ENCODE results near the gene NTRK3.

Gene NTRK3

DNA sequence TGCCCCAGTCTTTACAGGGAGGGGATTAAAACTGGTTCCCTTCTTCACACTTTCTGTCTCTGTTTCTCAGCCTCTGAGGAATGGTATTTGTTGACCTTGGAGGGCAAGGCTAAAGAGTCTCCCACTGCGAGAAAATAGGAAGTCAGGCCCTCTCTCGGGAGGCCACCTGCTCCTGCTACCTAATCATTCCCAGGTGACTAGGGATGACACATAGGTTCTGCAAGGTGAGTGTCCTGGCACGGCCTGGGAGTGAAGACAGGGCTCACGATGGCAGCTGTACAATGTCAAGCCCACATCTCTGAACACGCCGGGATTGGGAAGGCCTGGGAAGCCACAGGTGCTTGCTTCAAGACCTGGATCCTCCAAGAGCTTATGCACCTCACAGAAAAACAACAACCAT is 314.2 kb downstream of the NTRK3 start:
- no peak for DNase-seq (ENCODE audit: low read depth in 2 of 2)

DNA sequence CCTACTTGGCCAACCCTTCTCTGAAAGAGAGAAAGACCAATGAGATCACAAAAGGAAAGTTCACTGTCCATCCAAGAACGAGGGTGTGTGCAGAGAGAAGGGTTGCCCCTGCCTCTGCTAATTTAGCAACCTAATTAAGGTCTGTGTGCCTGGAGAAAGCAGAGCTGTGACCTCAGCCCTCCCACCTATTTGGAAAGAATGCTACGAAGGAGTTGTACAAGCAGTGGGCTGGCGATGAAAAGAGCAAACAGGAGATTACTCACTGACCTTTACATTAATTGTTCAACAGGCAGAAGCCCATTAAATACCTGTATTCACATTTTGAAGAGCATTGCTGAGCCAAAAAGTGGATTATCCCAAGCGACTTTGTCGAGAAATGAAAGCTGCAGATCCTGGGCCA is 314.9 kb downstream of the NTRK3 start:
- no peak for DNase-seq (ENCODE audit: low read depth in 2 of 2)

DNA sequence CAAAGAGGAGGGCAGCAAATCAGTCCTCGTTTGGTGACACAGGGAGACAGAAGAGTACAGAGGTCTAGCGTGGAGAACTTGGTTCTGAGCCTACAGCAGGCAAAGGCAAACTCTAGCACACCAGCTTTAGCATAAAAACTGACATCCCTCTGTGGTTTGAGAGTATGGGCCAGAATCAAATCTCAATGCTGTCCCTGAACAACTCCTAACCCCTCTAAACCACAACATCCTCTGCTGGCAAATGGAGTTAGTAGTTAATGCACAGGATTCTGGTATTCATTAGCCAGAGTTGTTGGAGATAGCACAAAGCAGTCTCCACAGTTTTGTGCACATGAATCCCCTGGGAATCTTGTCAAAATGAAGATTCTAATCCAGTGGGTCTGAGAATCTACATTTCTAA is 315.8 kb downstream of the NTRK3 start:
- no peak for DNase-seq (ENCODE audit: low read depth in 2 of 2)

DNA sequence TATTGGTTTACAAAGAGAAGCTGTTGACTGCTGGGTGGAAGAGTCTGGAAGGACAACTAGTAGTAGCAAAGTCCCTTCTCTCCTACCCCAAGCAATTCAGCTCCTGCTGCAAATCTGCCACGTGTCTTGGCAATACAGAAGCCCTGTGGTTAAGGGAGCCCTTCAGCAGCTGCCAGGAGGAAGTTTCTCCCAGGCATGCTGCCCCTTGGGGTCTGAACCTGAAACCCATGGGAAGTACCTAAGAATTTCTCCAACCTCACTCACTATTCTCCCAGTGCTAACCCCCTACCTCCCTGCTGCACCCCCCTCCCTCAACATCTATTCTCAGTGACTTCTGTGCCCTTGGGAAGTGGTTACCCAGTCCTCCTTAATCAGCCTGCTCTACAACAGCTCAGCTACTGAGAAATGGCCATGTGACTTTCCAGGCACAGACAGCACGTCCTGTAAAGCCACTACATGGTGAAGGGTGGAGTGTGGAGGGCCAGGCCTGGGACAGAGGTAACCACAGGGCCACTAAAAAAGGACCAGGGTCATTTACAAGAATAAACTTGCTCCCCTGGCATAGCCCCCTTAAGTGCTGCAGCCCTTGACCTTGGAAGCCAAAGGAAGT is 316.6 kb downstream of the NTRK3 start:
- DNase-seq (ENCODE audit: low read depth in 2 of 2) = no peak

DNA sequence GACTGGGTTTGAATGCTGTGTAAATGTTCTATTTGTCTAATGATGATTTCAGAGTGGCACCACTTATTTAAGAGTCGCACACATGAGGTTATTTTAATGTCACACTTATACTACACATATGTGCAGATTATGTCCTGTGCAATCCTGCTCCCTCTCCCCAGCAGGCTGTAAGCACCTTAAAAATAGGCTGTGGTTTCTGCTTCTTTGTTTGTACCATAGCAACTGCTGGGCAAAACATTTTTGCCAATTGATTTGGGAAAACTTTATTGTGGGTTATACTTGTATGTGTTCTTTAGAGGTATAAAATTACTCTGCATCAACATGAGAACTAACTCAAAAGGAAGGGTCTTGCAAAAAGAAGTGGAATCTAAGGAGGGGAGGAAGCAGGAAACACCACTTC is 318.5 kb downstream of the NTRK3 start:
- DNase-seq (ENCODE audit: low read depth in 2 of 2) = no peak

DNA sequence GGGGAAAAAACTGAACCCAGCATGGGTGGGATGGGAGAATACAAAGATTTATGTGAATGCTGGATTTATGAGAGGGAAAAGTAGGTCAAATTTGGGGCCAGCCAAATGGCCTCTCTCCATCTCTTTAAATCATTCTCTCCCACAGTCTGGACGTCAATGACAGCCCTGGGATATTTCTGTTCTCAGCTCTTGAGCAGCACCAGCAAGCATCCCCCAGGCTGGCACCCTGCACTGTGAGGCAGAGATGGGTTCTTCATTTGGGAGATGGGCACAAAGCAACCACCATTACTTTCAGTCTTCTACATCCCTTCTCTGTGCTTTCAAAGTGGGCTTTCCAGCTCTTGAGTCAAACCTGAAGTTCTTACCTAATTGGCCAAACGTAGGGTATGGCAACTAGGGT is 321.0 kb downstream of the NTRK3 start:
- no peak for DNase-seq (ENCODE audit: low read depth in 2 of 2)

DNA sequence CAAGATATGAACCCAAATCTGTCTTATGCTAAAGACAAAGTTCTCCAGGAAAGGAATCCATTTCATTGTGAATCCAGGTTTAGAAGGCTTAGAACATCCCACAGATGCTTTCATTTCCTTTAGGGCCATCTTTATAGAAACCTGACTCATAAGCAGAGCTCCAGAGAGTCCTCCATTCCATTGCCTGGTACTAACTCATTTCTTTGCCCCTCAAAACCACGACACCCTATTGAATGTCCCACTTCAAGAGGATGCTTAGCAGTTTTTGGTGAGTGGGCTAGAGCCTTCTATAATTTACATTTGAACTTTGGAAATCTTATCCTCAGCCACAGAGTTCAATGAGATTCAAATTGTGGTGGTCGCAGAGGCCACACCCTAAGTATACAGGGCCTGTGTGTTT is 325.0 kb downstream of the NTRK3 start:
- no peak for DNase-seq (ENCODE audit: low read depth in 2 of 2)

DNA sequence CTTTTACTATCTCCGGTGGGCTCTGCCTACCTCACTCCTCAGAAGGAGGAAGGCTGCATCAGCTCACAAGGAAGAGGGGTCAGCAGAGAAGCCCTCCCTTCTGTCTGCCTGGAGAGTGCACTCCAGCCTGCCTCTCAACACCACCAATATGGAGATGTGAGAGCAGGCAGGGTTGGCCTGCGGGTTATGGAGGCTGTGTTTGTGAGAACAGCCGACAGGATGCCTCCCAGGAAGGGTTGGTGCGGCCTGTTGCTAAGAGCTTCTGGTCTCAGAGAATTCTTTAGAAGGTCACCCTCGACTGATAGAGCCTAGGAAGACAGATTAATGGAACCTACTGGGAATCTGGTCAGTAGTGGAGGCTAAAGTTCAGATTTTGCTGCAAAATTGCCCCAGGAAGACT is 326.1 kb downstream of the NTRK3 start:
- no peak for DNase-seq (ENCODE audit: low read depth in 2 of 2)

DNA sequence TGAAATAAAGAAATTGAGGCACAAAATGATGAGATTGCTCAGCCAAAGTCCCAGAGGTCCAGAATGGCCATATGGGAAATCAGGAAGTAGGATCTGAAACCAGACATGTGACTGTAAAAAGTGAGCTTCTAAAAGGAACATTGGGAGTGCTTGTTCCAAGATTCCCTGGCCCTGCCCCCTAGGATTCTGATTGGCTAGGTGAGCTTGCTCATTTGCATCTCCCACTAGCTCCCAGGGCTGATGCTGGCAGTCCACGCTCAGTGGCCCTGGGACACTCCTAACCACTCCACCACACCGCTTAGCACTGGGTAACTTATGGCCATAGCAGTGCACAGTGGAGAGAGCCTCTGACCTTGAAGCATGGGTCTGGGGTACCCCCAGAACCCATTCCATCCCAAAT is 326.7 kb downstream of the NTRK3 start:
- no peak for DNase-seq (ENCODE audit: low read depth in 2 of 2)

DNA sequence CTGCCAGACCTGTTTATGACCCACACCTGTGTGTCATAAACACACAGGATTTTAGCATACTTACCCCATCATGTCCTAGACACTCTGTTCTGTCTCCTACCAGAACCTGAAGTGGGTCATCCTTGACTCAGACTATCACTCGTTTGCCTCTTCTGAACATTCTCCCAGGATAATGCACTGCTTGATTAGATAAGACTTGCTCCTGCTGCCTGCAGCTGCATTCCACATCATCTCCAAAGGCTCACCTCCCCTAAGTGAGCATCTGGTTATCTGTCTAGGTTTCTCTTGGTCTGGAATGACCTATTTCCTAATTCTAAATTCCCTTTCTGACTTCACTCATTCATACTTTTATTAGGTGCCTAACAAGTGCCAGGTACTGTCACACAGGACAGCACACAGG is 332.1 kb downstream of the NTRK3 start:
- no peak for DNase-seq (ENCODE audit: low read depth in 2 of 2)

DNA sequence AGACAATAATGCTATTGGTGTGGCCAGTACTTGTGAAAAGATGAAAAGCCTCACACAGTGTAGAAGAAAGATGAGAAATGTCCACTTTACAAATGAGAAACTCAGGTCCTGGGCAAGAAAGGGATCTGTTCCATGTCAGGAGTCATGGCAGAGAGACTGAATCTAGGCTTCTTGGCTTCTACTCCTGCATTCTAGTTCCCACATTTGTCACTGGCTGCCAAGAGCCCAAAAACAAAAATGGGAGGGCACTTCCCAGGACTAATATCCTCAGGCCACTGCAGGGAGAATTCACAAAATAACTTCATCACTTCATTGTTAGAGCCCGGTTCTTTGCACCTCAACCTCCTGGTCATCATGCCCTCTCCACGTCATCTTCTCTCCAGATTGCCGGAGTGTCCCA is 337.5 kb downstream of the NTRK3 start:
- no peak for DNase-seq (ENCODE audit: low read depth in 2 of 2)

DNA sequence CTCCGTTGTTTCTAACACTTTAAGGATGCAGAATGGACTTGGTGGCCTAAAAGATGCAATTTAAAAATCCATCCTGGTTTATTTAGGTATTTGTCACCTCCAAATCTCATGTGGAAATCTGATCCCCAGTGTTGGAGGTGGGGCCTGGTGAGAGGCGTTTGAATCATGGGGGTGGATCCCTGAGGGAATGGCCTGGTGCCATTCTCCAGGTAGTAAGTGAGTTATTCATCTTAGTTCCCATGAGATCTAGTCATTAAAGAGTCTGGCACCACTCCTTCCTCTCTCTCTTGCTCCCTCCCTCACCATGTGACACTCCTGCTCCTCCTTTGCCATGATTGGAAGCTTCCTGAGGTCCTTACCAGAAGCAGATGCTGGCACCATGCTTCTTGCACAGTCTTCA is 339.1 kb downstream of the NTRK3 start:
- DNase-seq (ENCODE audit: low read depth in 2 of 2) = no peak

DNA sequence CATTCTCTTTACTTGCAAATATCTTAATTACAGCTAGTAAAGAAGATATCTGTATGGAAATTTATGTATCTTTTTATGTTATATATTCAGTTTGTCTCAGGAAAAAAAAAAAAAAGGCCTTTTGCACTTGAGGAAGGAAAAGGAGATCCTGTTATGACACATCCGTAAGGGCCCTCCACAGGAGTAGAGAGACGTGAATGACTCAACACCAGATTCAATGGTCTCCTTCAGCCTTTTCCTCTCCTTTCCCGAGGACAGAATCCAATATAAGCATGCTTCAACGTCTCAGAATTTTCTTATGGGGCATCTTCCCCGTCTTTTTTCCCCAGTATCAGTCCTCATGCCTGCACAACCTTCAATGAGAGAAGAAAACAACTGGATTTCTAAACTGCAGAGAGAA is 340.3 kb downstream of the NTRK3 start:
- DNase-seq (ENCODE audit: low read depth in 2 of 2) = no peak

DNA sequence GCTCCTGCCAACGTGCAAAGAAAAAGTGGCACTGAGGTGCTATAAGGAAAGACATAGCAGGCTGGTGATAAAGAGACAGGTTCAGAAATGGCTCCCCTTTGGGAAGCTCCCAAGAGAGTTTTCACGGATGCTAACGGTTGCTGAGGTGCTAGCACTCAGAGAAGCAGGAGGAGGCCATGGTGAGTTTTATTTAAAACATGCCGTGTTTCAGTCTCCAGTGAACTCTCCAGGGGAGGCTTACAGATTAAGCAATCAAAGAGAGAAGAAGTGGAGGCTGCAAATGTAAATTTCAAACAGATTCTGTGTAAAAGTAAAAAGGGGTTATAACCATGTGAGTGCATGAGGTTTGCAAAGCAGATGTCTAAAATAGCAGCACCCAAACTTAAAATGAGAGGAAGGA is 346.2 kb downstream of the NTRK3 start:
- no peak for DNase-seq (ENCODE audit: low read depth in 2 of 2)

DNA sequence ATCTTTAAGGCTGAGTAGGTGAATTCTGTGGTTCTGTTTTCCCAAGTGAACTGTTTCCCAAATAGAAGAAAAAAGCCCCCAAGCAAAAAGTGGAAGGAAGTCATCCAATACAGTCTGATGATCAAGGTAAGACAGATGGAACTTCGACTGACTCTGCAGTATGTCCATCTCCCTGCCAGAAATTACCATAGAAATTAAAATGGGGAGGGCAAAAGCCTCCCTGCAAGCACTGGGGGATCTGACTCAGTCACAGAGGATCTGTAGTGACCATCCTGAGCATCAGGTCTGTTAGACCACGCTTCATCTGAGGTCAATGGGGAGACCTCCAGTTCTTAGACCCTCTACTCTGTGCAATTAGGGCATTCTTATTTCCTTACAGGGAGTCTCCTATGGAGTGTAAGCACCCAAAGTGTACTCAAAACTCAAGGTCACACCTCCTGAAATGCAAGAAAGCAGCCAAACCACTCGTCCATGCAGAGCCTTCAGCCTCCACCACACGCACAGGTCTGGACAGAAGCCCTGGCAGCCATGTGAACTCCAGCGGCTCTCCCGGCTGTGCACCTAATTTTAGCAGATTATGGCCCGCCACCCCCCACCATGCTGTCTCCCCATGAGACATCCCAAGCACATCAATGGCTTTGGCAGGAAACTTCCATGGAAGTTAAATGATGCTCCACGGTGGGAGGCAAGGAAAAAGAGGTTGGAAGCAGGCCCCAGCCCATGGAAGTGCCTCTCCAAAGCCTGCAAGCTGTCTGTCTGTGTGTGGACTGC is 348.7 kb downstream of the NTRK3 start:
- DNase-seq (ENCODE audit: low read depth in 2 of 2) = no peak

DNA sequence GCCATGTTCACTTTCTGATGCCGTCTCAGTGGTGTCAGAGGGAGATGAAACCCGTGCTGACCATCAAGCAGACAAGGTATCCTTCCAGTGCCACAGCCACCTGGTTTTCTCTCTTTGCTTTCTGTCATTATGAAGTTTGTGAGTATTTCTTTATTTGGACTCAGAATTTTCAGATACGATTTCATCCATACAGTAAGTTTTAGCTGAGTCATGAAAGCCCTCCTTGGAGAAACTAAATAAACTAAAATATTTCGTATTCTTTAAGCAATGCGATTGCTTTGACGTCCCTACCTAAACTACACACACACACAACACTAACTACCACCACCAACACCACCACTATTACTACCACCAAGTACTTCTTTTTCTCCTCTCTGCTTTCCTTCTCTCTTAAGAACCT is 350.1 kb downstream of the NTRK3 start:
- DNase-seq (ENCODE audit: low read depth in 2 of 2) = no peak

DNA sequence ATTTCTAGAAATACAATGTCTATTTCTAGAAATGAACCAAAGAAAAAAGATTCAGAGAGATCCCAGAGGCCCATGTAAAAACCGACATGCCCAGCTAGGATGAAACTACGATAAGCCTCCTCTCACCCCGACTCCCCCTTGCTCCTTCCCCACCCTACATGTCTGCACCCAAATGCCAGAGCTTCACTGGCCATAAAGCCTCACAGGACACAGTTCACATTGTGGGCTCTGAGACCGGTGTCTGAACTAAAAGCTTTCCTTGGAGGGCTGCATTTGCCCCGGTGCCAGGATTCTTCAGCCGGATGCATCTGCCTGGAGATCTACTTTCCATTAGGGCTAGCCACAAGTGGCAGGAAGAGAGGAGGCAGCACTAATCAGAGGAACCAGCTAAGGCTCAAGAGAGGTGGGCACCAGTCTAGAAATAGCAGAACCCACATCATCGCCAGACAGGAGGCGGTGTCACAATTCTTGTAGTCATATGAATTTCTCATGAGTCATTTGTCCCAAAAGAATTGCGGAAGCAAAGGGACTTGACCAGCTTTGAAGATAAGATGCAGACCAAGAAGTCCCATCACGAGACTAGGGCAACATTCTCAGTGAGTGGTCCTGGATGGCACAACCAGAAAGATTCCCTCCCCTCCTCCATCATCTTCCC is 353.6 kb downstream of the NTRK3 start:
- no peak for DNase-seq (ENCODE audit: low read depth in 2 of 2)

DNA sequence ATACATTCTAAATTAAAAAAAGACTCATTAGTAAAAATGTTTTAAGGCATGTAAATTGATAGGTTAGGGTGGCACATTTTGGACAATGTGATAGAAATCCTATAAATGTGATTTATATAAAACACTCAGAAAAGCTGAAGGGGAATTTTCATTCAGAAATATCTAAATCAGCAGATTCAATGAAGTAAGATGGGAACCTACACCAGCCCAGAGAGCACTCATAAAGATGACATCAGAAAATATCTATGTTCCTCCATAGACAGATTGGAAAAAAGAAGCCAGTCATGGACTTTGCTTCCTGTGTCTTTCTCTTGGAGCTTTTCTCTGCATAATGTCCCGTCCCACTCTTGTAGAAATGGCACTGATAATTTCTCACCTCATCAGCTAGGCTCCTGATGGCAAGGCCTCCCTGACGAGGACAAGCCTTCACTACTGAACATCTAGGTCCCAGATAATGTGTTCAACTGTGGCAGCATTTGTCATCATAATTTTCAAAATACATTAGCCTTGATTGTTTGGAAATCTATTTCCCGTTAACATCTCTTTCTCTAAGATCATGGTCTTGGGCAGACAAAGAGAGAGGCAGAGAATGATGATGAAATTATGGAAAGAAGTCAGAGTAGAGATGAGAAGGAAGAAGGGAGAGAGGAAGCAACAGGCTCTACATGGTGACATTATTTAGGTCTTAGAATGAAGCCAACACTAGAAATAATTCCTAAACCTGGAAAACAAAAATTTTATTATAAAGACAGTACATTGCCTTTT is 354.4 kb downstream of the NTRK3 start:
- DNase-seq (ENCODE audit: low read depth in 2 of 2) = no peak

DNA sequence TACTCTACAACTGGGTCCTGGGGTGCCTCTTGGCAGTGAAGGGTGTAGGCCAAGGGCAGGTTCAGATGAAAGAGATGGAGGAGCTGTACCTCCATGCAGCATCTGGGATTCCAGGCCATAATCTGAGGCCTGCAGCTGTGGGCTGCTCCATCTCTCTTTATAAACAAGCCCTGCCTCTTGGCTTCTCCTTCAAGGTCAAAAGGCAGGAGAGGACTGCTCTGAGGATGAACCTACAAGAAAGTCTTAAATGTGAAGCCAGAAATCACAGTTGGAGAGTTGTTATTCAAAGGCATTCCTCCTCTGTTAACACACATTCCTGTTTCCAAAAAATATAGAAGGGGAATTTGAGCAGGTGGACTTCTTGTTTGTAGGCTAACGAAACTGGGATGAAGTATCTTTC is 355.5 kb downstream of the NTRK3 start:
- DNase-seq (ENCODE audit: low read depth in 2 of 2) = no peak

DNA sequence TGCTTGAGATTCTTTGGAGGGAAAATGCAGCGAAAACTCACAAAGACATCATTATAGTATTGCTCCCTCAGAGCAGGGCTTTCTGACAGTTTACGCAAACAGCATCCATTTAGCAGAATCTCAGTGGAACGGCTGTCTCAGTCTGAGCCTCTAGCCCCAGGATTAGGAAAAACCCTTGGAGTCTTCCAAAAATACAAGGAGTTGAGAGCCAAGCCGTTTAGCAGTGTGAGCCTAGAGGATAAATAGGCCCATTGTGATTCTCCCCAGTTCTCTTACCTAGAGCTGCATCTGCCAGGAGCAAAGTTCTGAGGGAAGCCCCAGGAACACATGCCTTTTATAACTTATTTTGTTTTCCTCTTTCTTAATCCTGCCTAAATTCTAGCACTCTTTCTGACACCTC is 359.6 kb downstream of the NTRK3 start:
- DNase-seq (ENCODE audit: low read depth in 2 of 2) = no peak

DNA sequence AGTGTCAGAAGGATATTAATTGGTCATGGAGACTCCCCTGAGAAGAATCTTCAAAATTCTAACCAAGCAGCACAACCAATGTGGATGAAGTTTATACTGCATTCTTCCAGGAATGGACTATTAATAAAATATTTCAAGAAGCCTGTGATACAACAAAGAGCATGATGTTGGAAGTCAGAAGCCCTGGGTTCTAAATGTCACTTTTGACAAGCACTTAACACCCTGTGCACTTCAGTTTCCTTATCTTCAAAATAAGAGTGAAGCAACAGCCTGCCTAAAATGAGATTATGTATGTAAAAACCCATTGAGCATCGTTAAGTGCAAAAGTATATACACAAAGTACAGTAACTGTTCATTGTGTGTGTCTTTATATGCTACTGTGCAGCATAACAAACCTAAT is 369.4 kb downstream of the NTRK3 start:
- no peak for DNase-seq (ENCODE audit: low read depth in 2 of 2)

DNA sequence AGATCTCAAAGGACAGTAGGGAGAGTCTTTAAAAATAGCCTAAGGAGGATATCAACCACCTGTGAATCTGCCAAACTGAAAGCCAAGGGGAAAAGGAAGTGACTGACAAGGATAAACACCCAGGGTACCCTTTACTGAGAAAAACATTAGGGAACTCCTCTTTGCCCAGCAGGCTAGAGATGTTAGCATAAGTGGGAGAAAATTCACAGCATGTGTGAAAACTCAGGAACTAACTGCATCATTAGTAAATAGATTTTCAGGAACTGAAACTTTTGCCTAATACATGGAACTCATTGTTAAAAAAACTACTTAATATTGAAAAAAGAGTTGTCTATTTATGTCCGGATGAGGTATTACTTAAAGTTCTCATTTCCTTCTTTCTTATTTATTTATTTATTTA is 375.5 kb downstream of the NTRK3 start:
- no peak for DNase-seq (ENCODE audit: low read depth in 2 of 2)
